Right lobe of liver (tissue), 4 donors: Measurements from ENCODE around the gene AOC2.

Experiments used
- POLR2A ChIP-seq: fragments of 450-650 bp; IDR thresholded peaks from one replicate; pipeline ENCODE4 v1.6.1; 2017; ENCODE audit warnings: antibody characterized with exemption, mild to moderate bottlenecking
- TF ChIP-seq, protein P1 (sequence below), 4 donors: fragments of 200-600 bp in 3 of 4; fragments of 450-650 bp in 1 of 4; IDR thresholded peaks; one replicate each; pipeline versions ENCODE4 v1.5.1 to v1.8.0; 2016 to 2022; ENCODE audit warnings: antibody characterized with exemption in 4 of 4, mild to moderate bottlenecking in 2 of 4
- donor health status: DM: no; HTN: no; CAD: no.
- donor health status: DM: no; HTN: no; CAD: no.
- donor health status: DM: no; HTN: yes; CAD: no.

DNA sequence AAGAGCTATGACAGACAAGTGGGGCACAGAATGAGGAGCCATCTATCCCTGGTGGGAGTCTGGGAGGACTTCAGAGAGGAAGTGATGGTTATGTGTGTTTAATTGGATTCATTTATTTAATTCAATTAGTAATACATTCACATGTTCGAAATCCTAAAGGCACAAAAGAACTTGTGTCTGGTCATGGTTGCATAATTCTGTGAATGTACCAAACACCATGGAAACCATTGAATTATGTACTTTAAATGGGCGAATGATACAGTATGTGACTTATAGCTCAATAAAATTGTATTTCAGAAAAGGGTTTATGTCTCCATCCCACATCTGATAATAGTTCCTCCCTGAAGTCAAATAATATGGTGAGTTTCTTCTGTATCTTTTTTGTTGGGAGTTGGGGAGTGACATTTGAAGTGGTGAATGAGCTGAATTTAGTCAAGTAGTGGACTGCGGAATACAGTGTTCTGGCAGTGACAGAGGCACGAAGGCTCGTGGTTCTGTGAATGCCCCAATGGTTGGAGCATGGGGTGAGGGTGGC lies 36.5 kb downstream of the AOC2 start:
- no peak for TF ChIP-seq POLR2A
- TF ChIP-seq, protein P1, sequence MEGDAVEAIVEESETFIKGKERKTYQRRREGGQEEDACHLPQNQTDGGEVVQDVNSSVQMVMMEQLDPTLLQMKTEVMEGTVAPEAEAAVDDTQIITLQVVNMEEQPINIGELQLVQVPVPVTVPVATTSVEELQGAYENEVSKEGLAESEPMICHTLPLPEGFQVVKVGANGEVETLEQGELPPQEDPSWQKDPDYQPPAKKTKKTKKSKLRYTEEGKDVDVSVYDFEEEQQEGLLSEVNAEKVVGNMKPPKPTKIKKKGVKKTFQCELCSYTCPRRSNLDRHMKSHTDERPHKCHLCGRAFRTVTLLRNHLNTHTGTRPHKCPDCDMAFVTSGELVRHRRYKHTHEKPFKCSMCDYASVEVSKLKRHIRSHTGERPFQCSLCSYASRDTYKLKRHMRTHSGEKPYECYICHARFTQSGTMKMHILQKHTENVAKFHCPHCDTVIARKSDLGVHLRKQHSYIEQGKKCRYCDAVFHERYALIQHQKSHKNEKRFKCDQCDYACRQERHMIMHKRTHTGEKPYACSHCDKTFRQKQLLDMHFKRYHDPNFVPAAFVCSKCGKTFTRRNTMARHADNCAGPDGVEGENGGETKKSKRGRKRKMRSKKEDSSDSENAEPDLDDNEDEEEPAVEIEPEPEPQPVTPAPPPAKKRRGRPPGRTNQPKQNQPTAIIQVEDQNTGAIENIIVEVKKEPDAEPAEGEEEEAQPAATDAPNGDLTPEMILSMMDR (IDR thresholded peaks at IDR 0.05) = no peak
